GM23248 (cell line): ENCODE results near the gene TEPSIN. TPM values are rescaled to one million over a fixed set of nuclear protein-coding genes. Genes with fewer than 3 reads are reported as not detected.
A peak's percentile ranks its signal among the peaks of the same experiment; 100 is the strongest.

Experiments
- DNase-seq: peaks from one replicate; pipeline ENCODE4 v3.0.0-alpha.2; 2015
- H2AFZ ChIP-seq: fragments of 200-600 bp; sonication (generic); 2 replicates; pipeline ENCODE4 v1.6.1; 2016; ENCODE audit warnings: antibody characterized with exemption
- H3F3A ChIP-seq: fragments of 200-600 bp; sonication (generic); 2 replicates; pipeline ENCODE4 v1.6.1; 2016; ENCODE audit warnings: mild to moderate bottlenecking, antibody characterized with exemption, mixed run types; ENCODE audit not compliant: insufficient read depth
- H3K27ac ChIP-seq: fragments of 200-600 bp; sonication (generic); 2 replicates; pipeline ENCODE4 v1.5.1; 2016; ENCODE audit warnings: mild to moderate bottlenecking
- H3K27me3 ChIP-seq: fragments of 200-600 bp; sonication (generic); replicated peaks from 2 replicates; pipeline ENCODE4 v1.6.1; 2016; ENCODE audit warnings: mild to moderate bottlenecking; ENCODE audit not compliant: insufficient read depth
- H3K36me3 ChIP-seq: fragments of 200-600 bp; sonication (generic); 2 replicates; pipeline ENCODE4 v1.6.1; 2016; ENCODE audit warnings: low read depth, mild to moderate bottlenecking
- H3K4me1 ChIP-seq: fragments of 200-600 bp; sonication (generic); 2 replicates; pipeline ENCODE4 v1.6.1; 2016; ENCODE audit warnings: mild to moderate bottlenecking; ENCODE audit not compliant: insufficient read depth
- H3K4me2 ChIP-seq: fragments of 200-600 bp; sonication (generic); one replicate; pipeline ENCODE4 v1.6.1; 2016; ENCODE audit warnings: mild to moderate bottlenecking; ENCODE audit not compliant: unreplicated experiment
- H3K4me3 ChIP-seq: fragments of 200-600 bp; sonication (generic); 2 replicates; pipeline ENCODE4 v1.5.1; 2016; ENCODE audit warnings: mild to moderate bottlenecking
- H3K79me2 ChIP-seq: fragments of 200-600 bp; sonication (generic); 2 replicates; pipeline ENCODE4 v1.6.1; 2016; ENCODE audit warnings: mild to moderate bottlenecking; ENCODE audit not compliant: insufficient read depth
- H3K9ac ChIP-seq: fragments of 200-600 bp; sonication (generic); 2 replicates; pipeline ENCODE4 v1.6.1; 2016; ENCODE audit warnings: mild to moderate bottlenecking
- H3K9me2 ChIP-seq: fragments of 200-600 bp; sonication (generic); 2 replicates; pipeline ENCODE4 v1.6.1; 2016; ENCODE audit warnings: mixed run types, mild to moderate bottlenecking, moderate library complexity; ENCODE audit not compliant: insufficient read depth
- H3K9me3 ChIP-seq: fragments of 200-600 bp; sonication (generic); one replicate; pipeline ENCODE4 v1.6.1; 2017; ENCODE audit warnings: low read depth
- H4K20me1 ChIP-seq: fragments of 200-600 bp; sonication (generic); 2 replicates; pipeline ENCODE4 v1.6.0; 2016; ENCODE audit not compliant: insufficient read depth
- EZH2 ChIP-seq: fragments of 200-600 bp; sonication (generic); IDR thresholded peaks from 2 replicates; pipeline ENCODE4 v1.6.1; 2018; ENCODE audit warnings: antibody characterized with exemption, mild to moderate bottlenecking; ENCODE audit not compliant: insufficient read depth, poor library complexity, severe bottlenecking
- EZH2phosphoT487 ChIP-seq: fragments of 200-600 bp; sonication (generic); IDR thresholded peaks from 2 replicates; pipeline ENCODE4 v1.6.1; 2018; ENCODE audit warnings: antibody characterized with exemption, moderate library complexity, mild to moderate bottlenecking, low read depth; ENCODE audit not compliant: insufficient read depth
- WGBS, 2 experiments: methylation state at CpG; one replicate each; pipeline ENCODE4 v1.1.6; 2015 to 2017; ENCODE audit warnings: low lambda C conversion rate in 2 of 2, low coverage in 1 of 2; ENCODE audit errors: missing lambda C conversion rate in 2 of 2; 5-methylcytosine and 5-hydroxymethylcytosine counted together
- in situ Hi-C: fragments of 300-500 bp; cut with MboI; formaldehyde crosslinking; loops from 2 replicates; pipeline ENCODE4 v1.15.0; 2020
- polyA plus RNA-seq: library from polyadenylated mRNA; unstranded; fragments of >200 nt; fragmentation: Nextera tagmentation; extraction: Ambion mirVana; gene quantifications from 2 replicates; pipeline ENCODE4 v1.2.1, GENCODE V29; 2016
- total RNA-seq: library from RNA; depleted of rRNA; stranded (reverse); fragments of >200 nt; shearing (Covaris generic); gene quantifications from 2 replicates; pipeline ENCODE4 v1.2.3, GENCODE V29; 2014

Gene TEPSIN
- total and polyA plus RNA-seq, 2 experiments from 2014 or later = 2.7 to 16.1 TPM

DNA sequence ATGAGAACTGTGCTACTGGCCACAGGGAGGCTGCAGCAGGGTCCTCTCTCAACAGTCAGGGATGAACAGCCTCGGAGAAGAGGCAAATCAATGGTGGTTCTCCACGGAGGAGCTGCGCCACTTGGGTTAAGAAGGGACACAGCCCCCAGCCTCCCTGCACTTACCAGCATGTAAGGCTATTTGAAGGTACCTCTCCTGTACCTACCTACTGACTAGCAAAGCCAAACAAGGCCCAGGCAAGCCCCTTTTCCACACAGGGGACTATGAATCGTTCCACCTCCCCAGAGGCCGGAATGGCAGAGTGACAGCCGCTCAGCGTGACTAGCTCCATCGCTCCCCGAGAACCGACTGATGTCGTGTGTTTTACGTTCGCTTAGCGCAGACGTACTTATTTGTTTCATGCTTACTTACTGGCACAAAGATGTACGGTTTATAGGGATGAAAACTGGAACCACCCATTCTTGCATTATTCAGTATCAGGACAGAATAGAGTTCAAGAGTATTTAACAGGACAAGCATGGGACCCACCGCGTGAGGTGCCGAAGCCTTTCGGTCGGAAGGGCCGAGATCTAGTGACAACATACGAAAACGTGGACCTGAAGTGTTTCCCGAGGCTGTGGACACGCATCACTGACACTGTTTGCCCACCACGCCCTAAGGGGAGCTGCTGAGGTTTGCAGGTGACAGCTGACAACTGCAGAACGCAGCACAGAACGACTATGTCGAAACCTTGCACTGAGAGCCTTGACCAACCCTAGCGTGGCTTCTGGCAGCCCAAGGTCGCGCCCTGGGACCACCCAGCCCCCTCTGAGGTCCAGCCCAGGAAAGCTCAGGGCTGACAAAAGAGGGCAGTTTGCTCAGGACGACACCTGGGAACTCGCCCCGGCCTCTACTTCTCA is 1.0 kb downstream of the TEPSIN start:
- peak overlapping the region; percentile 94 for H3K4me2 ChIP-seq
- H3K9me3 ChIP-seq = no peaks in the 10 kb centered on the region
- peaks cover 7% of the 10 kb centered on the region for H3K4me1 ChIP-seq
- H2AFZ ChIP-seq = peak overlapping the region; percentile 56
- H3K27me3 ChIP-seq = no peaks in the 10 kb centered on the region
- no peaks in the 10 kb centered on the region for H3F3A ChIP-seq
- TF ChIP-seq EZH2phosphoT487 = no peak
- no peak for TF ChIP-seq EZH2
- peaks cover 60% of the 10 kb centered on the region for H3K79me2 ChIP-seq
- H4K20me1 ChIP-seq = no peaks in the 10 kb centered on the region
- H3K27ac ChIP-seq = peak overlapping the region; percentile 17; the same call in 1 of the 2 replicates
- peaks cover 4% of the 10 kb centered on the region; the same call in 1 of the 2 replicates for H3K36me3 ChIP-seq
- H3K9me2 ChIP-seq = no peaks in the 10 kb centered on the region
- in situ Hi-C loops = no loop called here
- H3K4me3 ChIP-seq = peak overlapping the region; percentile 91
- H3K9ac ChIP-seq = peak overlapping the region; percentile 88
- peak; percentile 30 for DNase-seq
- 44 to 45% methylated on average over 35 to 36 of the region's 36 CpGs for WGBS, 2 experiments

- Histone ChIP-seq H3K4me2 (no peak overlapping the region), H3K9me3 (no peaks in the 10 kb centered on the region), H3K9ac (peak overlapping the region; percentile 25; the same call in 1 of the 2 replicates), H3K4me1 (peaks cover 7% of the 10 kb centered on the region), H3K27ac (no peak overlapping the region), H4K20me1 (no peaks in the 10 kb centered on the region), H3K36me3 (peaks cover 4% of the 10 kb centered on the region; the same call in 1 of the 2 replicates), H3F3A (no peaks in the 10 kb centered on the region), H3K27me3 (no peaks in the 10 kb centered on the region), H3K9me2 (no peaks in the 10 kb centered on the region), H3K4me3 (no peak overlapping the region), H3K79me2 (peaks cover 55% of the 10 kb centered on the region), H2AFZ (no peak overlapping the region)
- TF ChIP-seq EZH2 = no peak
- no peak for TF ChIP-seq EZH2phosphoT487
- DNase-seq = no peak
- WGBS, 2 experiments = 89 to 93% methylated on average over 14 to 19 of the region's 21 CpGs
- in situ Hi-C loops = no loop called here
Measured at GRCh38 chr17:81236784-81237183, 2.1 kb downstream of the TEPSIN start.

GRCh38 chr17:81235822-81236740 is 2.8 kb downstream of the TEPSIN start:
- peaks cover 48% of the 10 kb centered on the region for H3K79me2 ChIP-seq

More at GRCh38 chr17:81235822-81236740, 2.8 kb downstream of the TEPSIN start:
- Histone ChIP-seq H3F3A (no peaks in the 10 kb centered on the region), H3K9me2 (no peaks in the 10 kb centered on the region), H4K20me1 (no peaks in the 10 kb centered on the region), H3K9me3 (no peaks in the 10 kb centered on the region), H3K9ac (no peak overlapping the region), H2AFZ (no peak overlapping the region), H3K4me2 (no peak overlapping the region), H3K36me3 (peaks cover under 1% of the 10 kb centered on the region; the same call in 1 of the 2 replicates), H3K27ac (no peak overlapping the region), H3K4me1 (peaks cover 7% of the 10 kb centered on the region), H3K4me3 (no peak overlapping the region), H3K27me3 (no peaks in the 10 kb centered on the region)
- DNase-seq = no peak
- in situ Hi-C loops = no loop called here
- WGBS, 2 experiments = 87 to 89% methylated on average over 24 to 32 of the region's 32 CpGs
- TF ChIP-seq EZH2 (no peak), EZH2phosphoT487 (no peak)
